ENCODE results near the gene NTSR1.

Gene NTSR1

GRCh38 chr20:62754991-62755356 lies 46.3 kb downstream of the NTSR1 start:
- no peak for TF ChIP-seq CTCF (IDR thresholded peaks at IDR 0.05; ENCODE audit: borderline replicate concordance, insufficient read depth, low read depth, low read length)
- no peak overlapping the region for H3K4me3 ChIP-seq (ENCODE audit: low read depth, low read length)

- no peak overlapping the region for H3K4me3 ChIP-seq (ENCODE audit: low read depth, low read length)
- no peak for TF ChIP-seq CTCF (IDR thresholded peaks at IDR 0.05; ENCODE audit: borderline replicate concordance, insufficient read depth, low read depth, low read length)
Measured at GRCh38 chr20:62755817-62756724, 47.4 kb downstream of the NTSR1 start.

- TF ChIP-seq CTCF (IDR thresholded peaks at IDR 0.05; ENCODE audit: borderline replicate concordance, insufficient read depth, low read depth, low read length) = no peak
Measured at GRCh38 chr20:62758226-62758912, 49.7 kb downstream of the NTSR1 start.

GRCh38 chr20:62759981-62760431 lies 51.4 kb downstream of the NTSR1 start:
- no peak overlapping the region for H3K4me3 ChIP-seq (ENCODE audit: low read depth, low read length)
- no peak for TF ChIP-seq CTCF (IDR thresholded peaks at IDR 0.05; ENCODE audit: borderline replicate concordance, insufficient read depth, low read depth, low read length)

More at GRCh38 chr20:62758226-62758912, 49.7 kb downstream of the NTSR1 start:
- H3K4me3 ChIP-seq (ENCODE audit: low read depth, low read length) = no peak overlapping the region

- no peak for TF ChIP-seq CTCF (IDR thresholded peaks at IDR 0.05; ENCODE audit: borderline replicate concordance, insufficient read depth, low read depth, low read length)
- H3K4me3 ChIP-seq (ENCODE audit: low read depth, low read length) = no peak overlapping the region
Measured at GRCh38 chr20:62760471-62760855, 51.8 kb downstream of the NTSR1 start.

GRCh38 chr20:62760856-62761758 lies 52.5 kb downstream of the NTSR1 start:
- H3K4me3 ChIP-seq (ENCODE audit: low read depth, low read length) = no peak overlapping the region
- TF ChIP-seq CTCF (IDR thresholded peaks at IDR 0.05; ENCODE audit: borderline replicate concordance, insufficient read depth, low read depth, low read length) = no peak
